H1 (cell line): ENCODE data around the gene MAB21L3. TPM values are rescaled to one million over a fixed set of nuclear protein-coding genes. Genes with fewer than 3 reads are reported as not detected.

Experiments used
- polyA plus RNA-seq, 7 experiments: library from polyadenylated mRNA; depleted of rRNA in 3 of 7; stranded (reverse) in 5 of 7; unstranded in 2 of 7; fragments of >200 nt in 5 of 7; fragments of 200-250 nt in 2 of 7; gene quantifications; 1 replicate in 5 of 7; 2 replicates in 1 of 7; 4 replicates in 1 of 7; pipeline versions ENCODE4 v1.2.1 to v1.2.3, GENCODE V29; 2011 to 2013; ENCODE audit warnings: missing spikeins in 2 of 7, mixed read lengths in 2 of 7
- total RNA-seq: library from RNA; stranded (reverse); fragmentation: NEBNext Ultra II Directional; extraction: Animal tissue kit (Norgen Biotek cat#: 25700); gene quantifications from 2 replicates; pipeline ENCODE4 v1.2.1, GENCODE V29; 2021
- TF ChIP-seq, protein P1 (sequence below), 3 experiments: IDR thresholded peaks; 1 replicate in 2 of 3; 2 replicates in 1 of 3; pipeline versions ENCODE4 v1.5.1 to v1.6.1; 2011; ENCODE audit warnings: low read length in 3 of 3, mild to moderate bottlenecking in 3 of 3, inconsistent platforms in 2 of 3, low read depth in 1 of 3, moderate library complexity in 1 of 3; ENCODE audit not compliant: insufficient read depth in 1 of 3; ENCODE audit errors: control extremely low read depth in 1 of 3

The MAB21L3 gene
- total and polyA plus RNA-seq, 2 of the 8 experiments (the other 6 are each of a cell fraction or from before 2014, with no cell fraction given): not detected

DNA sequence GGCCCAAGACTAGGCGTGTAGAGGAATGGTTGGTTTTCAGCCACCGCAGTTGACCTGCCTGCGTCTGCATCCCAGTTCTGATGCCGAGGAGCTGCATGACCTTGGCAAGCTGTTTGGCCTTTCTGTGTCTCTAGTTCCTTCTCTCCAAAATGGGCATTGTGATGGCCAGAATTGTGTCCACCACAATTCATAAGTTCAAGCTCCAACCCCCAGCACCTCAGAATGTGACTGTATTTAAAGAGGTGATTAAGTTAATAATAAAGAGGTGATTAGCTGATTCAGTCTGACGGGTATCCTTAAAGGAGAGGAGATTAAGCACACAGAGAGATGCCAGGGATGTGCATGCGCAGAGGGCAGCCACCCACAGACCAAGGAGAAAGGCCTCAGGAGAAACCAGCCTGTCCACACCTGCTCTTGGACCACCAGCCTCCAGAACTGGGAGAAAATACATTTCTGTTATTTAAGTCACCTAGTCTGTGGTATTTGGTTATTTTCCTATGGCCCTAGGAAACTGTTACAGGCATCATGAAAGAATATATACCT lies 28.5 kb downstream of the MAB21L3 start (continued):
- TF ChIP-seq, protein P1, sequence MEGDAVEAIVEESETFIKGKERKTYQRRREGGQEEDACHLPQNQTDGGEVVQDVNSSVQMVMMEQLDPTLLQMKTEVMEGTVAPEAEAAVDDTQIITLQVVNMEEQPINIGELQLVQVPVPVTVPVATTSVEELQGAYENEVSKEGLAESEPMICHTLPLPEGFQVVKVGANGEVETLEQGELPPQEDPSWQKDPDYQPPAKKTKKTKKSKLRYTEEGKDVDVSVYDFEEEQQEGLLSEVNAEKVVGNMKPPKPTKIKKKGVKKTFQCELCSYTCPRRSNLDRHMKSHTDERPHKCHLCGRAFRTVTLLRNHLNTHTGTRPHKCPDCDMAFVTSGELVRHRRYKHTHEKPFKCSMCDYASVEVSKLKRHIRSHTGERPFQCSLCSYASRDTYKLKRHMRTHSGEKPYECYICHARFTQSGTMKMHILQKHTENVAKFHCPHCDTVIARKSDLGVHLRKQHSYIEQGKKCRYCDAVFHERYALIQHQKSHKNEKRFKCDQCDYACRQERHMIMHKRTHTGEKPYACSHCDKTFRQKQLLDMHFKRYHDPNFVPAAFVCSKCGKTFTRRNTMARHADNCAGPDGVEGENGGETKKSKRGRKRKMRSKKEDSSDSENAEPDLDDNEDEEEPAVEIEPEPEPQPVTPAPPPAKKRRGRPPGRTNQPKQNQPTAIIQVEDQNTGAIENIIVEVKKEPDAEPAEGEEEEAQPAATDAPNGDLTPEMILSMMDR (IDR thresholded peaks at IDR 0.05; ENCODE audit: control extremely low read depth in 1 of 3, insufficient read depth in 1 of 3, low read depth in 1 of 3, low read length in 3 of 3): no peak
